ENCODE measurements around the gene ERICH6B.

The ERICH6B gene

DNA sequence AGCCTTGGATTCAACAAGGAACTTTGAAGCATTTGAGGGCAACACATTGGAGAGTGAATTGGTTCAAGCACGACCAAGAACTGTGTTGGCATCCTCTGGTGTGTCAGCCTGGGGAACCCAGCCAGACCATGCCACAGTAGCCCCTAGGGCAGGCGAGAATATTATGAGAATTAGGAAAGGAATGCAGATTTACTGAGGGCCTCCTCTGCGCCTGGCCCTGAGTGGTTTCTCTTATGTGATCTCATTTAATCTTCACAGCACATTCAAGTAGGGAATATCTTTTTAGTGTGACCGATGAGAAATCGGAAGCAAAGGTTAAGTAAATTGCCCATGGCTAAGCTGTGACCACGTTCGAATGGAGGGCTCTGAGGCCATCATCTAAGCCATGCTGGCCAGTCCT is 15.3 kb upstream of the ERICH6B start:
- no peak for DNase-seq (ENCODE audit: extremely low read depth, low read depth)
- TF ChIP-seq, protein P1, sequence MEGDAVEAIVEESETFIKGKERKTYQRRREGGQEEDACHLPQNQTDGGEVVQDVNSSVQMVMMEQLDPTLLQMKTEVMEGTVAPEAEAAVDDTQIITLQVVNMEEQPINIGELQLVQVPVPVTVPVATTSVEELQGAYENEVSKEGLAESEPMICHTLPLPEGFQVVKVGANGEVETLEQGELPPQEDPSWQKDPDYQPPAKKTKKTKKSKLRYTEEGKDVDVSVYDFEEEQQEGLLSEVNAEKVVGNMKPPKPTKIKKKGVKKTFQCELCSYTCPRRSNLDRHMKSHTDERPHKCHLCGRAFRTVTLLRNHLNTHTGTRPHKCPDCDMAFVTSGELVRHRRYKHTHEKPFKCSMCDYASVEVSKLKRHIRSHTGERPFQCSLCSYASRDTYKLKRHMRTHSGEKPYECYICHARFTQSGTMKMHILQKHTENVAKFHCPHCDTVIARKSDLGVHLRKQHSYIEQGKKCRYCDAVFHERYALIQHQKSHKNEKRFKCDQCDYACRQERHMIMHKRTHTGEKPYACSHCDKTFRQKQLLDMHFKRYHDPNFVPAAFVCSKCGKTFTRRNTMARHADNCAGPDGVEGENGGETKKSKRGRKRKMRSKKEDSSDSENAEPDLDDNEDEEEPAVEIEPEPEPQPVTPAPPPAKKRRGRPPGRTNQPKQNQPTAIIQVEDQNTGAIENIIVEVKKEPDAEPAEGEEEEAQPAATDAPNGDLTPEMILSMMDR (IDR thresholded peaks at IDR 0.05; ENCODE audit: low read depth, low read length) = no peak

DNA sequence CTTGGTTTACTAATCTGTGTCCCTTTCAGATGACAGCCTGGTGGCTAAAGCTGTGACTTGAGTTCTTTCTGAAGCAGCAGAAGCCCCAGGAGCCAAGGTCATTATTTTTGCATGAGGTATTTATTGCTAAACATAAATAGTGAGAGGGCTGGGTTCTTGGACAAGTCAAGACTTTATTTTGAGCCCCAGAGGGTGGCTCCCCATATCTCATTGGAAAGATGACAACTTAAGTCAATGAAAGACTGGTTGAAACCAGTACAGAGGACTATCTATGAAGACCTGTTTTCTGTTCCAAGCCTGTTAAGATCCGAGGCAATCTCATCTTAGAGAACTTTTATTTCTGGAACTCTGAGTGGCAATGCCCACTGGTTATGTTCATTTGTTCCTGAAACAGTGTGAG is 14.4 kb upstream of the ERICH6B start:
- TF ChIP-seq, protein P1 (IDR thresholded peaks at IDR 0.05; ENCODE audit: low read depth, low read length) = no peak
- no peak for DNase-seq (ENCODE audit: extremely low read depth, low read depth)

DNA sequence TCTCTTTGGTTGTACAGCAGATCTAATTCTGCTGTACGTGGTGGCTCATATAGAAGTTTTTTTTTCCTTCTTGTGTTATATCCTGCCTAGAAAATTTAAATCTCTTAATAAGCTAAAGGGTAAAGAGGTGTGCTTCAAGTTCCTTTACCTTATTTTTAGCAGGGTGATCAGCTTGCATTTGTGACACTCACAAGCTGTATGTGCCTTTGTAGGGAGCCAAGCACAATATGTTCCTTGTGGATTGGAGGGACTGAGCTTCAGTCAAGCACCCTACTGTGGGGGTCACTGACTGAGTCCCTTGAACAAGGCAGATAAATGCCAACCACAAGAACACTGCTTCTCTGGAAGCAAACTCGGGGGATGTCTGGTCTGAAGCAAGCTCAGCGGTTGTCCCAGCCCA is 12.6 kb upstream of the ERICH6B start:
- DNase-seq (ENCODE audit: extremely low read depth, low read depth) = no peak
- TF ChIP-seq, protein P1 (IDR thresholded peaks at IDR 0.05; ENCODE audit: low read depth, low read length) = no peak

DNA sequence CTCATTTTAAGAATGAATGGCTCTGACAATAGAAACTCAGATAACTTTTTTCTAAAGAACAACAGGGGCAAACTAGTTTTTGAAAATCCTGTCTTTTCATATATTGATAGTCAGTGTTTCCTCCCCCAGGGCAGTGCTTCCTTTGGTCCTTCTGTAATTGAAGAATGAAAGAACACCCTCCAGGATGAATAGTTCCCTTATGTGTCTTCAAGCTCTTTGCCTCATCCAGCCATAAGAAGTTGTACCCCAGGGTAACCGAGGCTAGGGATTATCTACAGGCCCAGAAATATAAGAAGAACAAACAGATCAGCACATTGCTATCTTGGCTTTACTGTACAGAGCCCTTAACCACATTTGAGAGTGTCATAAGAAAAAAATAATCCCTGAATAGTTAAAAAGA is 12.1 kb upstream of the ERICH6B start:
- no peak for DNase-seq (ENCODE audit: extremely low read depth, low read depth)
- TF ChIP-seq, protein P1 (IDR thresholded peaks at IDR 0.05; ENCODE audit: low read depth, low read length) = no peak

DNA sequence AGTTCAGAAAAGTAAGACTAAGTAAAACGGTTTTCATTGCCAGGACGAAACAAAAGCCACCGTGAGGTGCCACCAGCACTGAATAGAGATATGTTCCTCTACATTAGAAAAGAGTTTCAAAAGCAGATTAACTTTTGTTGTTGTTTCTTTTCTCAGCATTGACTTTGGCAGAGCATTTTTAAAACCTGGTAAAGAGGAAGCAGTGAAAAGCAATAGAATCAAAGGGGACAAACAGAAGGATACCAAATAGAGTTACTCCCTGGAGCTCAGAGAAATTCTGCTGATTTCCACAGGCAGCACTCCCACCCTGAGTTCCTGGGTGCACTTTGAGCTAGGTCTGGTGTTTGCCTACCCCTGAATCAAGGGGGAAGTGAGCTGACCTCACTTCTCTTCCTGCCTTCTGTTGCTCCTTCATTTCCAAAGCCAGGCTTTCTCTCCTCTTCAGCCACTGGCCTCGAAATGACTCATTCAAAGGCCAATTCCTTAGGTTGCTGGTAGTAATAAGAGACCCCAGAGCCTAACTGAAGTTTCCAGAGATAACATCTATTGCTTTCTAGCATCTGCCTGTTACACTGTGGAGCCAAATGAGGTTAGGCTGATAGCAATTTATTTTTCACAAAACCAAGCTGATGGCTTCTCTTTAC is 11.3 kb upstream of the ERICH6B start:
- TF ChIP-seq, protein P1 (IDR thresholded peaks at IDR 0.05; ENCODE audit: low read depth, low read length) = no peak
- no peak for DNase-seq (ENCODE audit: extremely low read depth, low read depth)

DNA sequence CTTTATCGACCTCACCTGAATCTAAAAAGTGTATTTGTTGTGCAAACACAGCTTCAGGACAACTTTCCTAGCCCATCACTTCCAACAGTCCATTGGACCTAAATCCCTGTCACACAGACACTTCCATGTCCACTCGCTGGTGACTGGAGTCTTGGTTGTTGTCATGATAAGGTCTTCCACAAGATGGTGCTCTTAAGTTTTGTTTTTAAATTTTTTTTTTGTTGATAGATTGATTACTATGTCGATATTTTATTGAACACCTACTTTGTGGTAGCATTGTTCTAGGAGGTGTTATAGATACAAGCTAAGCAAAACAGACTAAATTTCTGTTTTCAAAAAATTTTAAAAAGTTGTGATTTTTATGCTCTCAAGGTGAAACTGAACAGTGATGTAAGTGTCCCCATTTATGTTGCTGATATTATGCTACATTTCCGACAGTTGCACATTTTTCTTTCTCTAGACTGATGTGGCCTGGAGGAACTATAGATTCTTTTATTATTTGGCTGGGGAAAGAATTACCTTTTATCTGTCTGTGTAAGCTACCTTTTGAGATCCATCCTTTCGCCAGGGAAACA is 8.1 kb upstream of the ERICH6B start:
- no peak for DNase-seq (ENCODE audit: extremely low read depth, low read depth)
- TF ChIP-seq, protein P1 (IDR thresholded peaks at IDR 0.05; ENCODE audit: low read depth, low read length) = peak; percentile 51

DNA sequence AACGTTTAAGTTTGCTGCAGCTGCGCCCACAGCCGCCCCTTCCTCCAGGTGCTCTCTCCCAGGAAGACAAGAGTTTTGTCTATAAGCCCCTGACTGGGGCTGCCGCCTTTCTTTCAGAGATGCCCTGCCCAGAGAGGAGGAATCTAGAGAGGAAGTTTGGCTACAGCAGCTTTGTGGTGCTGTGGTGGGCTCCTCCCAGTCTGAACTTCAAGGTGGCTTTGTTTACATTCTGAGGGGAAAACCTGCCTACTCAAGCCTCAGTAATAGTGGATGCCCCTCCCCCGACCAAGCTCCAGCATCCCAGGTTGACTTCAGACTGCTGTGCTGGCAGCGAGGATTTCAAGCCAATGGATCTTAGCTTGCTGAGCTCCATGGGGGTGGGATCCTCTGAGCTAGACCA is 6.4 kb upstream of the ERICH6B start:
- no peak for DNase-seq (ENCODE audit: extremely low read depth, low read depth)
- TF ChIP-seq, protein P1 (IDR thresholded peaks at IDR 0.05; ENCODE audit: low read depth, low read length) = no peak
